ENCODE results near the gene WBP2. TPM values are rescaled to one million over a fixed set of nuclear protein-coding genes. Genes with fewer than 3 reads are reported as not detected.

The WBP2 gene
- total RNA-seq, 2 experiments from 2014 or later = 29.9 to 117 TPM

DNA sequence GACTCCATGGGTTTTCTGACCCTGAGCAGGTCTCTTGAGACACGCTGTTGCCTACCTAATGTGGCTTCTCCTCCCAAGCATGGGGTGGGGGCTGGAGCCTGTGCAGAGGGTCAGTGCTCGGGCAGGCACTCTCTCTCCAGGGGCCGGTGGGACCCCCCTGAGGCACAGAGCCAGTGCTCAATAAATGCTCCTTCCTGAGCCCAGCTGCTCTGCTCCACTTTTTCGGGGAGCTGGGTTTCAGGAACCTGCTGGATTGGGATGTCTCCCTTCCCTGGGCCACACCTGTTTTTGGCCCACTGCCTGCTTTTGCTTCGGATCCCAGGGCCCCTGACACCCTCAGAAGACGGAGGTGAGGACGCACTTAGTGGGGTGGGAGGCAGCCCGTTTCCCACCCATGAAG, 42.9 kb upstream of the WBP2 start:
- DNase-seq (ENCODE audit: low spot score) = no peak
- Histone ChIP-seq H3K9me2 (ENCODE audit: insufficient read depth, low read length) (no peaks in the 10 kb centered on the region), H3K4me1 (ENCODE audit: insufficient read depth, low read length, poor library complexity, severe bottlenecking) (peaks cover 25% of the 10 kb centered on the region), H4K20me1 (ENCODE audit: insufficient read depth, low read length) (no peaks in the 10 kb centered on the region), H3K79me2 (ENCODE audit: insufficient read depth, low read depth, low read length) (peaks cover 22% of the 10 kb centered on the region), H3K4me2 (ENCODE audit: low read length) (no peak overlapping the region), H3K4me3 (ENCODE audit: low read depth, low read length, poor library complexity, severe bottlenecking) (no peak overlapping the region), H3K36me3 (ENCODE audit: insufficient read depth, low read length) (peaks cover 59% of the 10 kb centered on the region), H3K27ac (ENCODE audit: low read depth, low read length, poor library complexity, severe bottlenecking) (no peak overlapping the region), H3K9me3 (ENCODE audit: low read length) (no peaks in the 10 kb centered on the region), H2AFZ (ENCODE audit: low read length) (no peak overlapping the region)
- CTCF ChIA-PET (ENCODE audit: unreplicated experiment) = no interaction called here
- TF ChIP-seq EZH2phosphoT487 (IDR thresholded peaks at IDR 0.05; ENCODE audit: borderline replicate concordance, low read depth, low read length) = no peak
- TF ChIP-seq, protein P1, sequence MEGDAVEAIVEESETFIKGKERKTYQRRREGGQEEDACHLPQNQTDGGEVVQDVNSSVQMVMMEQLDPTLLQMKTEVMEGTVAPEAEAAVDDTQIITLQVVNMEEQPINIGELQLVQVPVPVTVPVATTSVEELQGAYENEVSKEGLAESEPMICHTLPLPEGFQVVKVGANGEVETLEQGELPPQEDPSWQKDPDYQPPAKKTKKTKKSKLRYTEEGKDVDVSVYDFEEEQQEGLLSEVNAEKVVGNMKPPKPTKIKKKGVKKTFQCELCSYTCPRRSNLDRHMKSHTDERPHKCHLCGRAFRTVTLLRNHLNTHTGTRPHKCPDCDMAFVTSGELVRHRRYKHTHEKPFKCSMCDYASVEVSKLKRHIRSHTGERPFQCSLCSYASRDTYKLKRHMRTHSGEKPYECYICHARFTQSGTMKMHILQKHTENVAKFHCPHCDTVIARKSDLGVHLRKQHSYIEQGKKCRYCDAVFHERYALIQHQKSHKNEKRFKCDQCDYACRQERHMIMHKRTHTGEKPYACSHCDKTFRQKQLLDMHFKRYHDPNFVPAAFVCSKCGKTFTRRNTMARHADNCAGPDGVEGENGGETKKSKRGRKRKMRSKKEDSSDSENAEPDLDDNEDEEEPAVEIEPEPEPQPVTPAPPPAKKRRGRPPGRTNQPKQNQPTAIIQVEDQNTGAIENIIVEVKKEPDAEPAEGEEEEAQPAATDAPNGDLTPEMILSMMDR (conservative IDR thresholded peaks at IDR 0.05; ENCODE audit: low read length) = no peak
- BruUV-seq (replicated peaks) = no TSS peak
- POLR2A ChIA-PET = interaction anchor here (0.5 to 1.3 kb wide), 5 partner anchors 11 to 363 kb away, joined by 3 to 4 read pairs (median 3); no protein-coding TSS in a partner anchor
- intact Hi-C loops (cut with micrococcal nuclease; ENCODE audit: unreplicated experiment) = no loop called here

DNA sequence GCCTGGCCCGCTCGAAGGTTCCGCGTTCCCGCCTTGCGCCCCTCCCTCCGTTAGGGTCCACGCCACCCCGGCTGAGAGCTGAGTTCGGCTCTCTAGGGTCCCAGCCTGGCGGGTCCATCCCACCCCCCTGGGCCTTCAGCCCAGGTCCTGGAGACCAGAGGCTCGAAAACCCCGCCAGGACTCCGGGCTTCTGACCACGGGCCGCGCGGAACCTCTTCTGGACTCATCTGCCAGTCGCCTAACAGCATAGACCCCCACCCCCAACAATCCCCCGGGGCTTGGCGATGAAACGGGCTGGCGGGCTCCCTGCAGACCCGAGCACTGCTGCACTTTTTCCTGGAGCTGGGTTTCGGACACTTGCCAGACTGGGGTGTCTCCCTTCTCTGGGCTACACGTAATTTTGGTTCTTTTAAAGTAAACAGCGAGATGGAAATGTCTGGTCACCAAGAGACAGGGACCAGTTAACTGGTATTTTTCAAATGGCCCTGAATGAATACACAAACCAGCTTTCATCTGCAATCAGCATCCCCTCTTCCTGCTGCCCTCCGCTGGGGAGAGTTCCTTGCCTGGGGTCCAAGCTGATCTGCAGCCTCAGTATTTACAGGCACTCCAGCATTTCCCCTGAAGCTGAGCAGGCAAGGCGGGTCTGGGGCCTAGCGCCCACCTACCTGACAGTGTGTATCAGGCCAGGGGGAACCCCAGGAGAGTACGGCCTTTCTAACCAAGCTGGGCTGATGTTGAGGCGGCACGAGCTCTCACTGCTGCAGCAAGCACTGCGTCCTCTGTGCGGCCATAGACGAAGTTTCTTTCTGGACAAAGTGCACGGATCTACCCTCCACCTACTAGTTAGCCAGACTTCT, 42.3 kb upstream of the WBP2 start:
- Histone ChIP-seq H3K9me3 (ENCODE audit: low read length) (no peaks in the 10 kb centered on the region), H3K27ac (ENCODE audit: low read depth, low read length, poor library complexity, severe bottlenecking) (peak overlapping the region; percentile 55), H3K9me2 (ENCODE audit: insufficient read depth, low read length) (no peaks in the 10 kb centered on the region), H3K79me2 (ENCODE audit: insufficient read depth, low read depth, low read length) (peaks cover 20% of the 10 kb centered on the region), H3K4me1 (ENCODE audit: insufficient read depth, low read length, poor library complexity, severe bottlenecking) (peaks cover 23% of the 10 kb centered on the region), H3K36me3 (ENCODE audit: insufficient read depth, low read length) (peaks cover 53% of the 10 kb centered on the region), H3K4me3 (ENCODE audit: low read depth, low read length, poor library complexity, severe bottlenecking) (peak overlapping the region; percentile 80), H3K4me2 (ENCODE audit: low read length) (peak overlapping the region; percentile 95), H2AFZ (ENCODE audit: low read length) (0 out of 2 replicates have a peak overlapping the region, but pooled peaks have one; percentile 33), H4K20me1 (ENCODE audit: insufficient read depth, low read length) (no peaks in the 10 kb centered on the region)
- ChIA-PET CTCF (ENCODE audit: unreplicated experiment) (interaction anchor here (1.1 to 2.0 kb wide), 2 partner anchors 12 to 42 kb away, joined by 4 to 10 read pairs; partner anchors contain the start of gene WBP2), POLR2A (interaction anchor here (0.5 to 2.1 kb wide), 5 partner anchors 8 to 83 kb away, joined by 3 to 12 read pairs (median 4); no protein-coding TSS in a partner anchor)
- intact Hi-C loops (cut with micrococcal nuclease; ENCODE audit: unreplicated experiment) = loop anchor here (2.0 kb wide), 1 partner anchor 119 kb away; a partner anchor contains a TSS
- no peak for TF ChIP-seq EZH2phosphoT487 (IDR thresholded peaks at IDR 0.05; ENCODE audit: borderline replicate concordance, low read depth, low read length)
- TF ChIP-seq, protein P1 (conservative IDR thresholded peaks at IDR 0.05; ENCODE audit: low read length) = no peak
- no peak for DNase-seq (ENCODE audit: low spot score)
- TSS peak; percentile 60 for BruUV-seq (replicated peaks)

All from OCI-LY7 (cell line).